GM20000 (cell line): Measurements from ENCODE around the gene ARL2BP.

Source experiments
- DNase-seq: peaks from one replicate; pipeline ENCODE4 v3.0.0; 2012; ENCODE audit warnings: low spot score
- CTCF ChIP-seq: IDR thresholded peaks from 2 replicates; pipeline ENCODE4 v1.5.1; 2012; ENCODE audit warnings: mild to moderate bottlenecking, control low read depth; ENCODE audit errors: extremely low read depth, missing control alignments

ARL2BP gene

DNA sequence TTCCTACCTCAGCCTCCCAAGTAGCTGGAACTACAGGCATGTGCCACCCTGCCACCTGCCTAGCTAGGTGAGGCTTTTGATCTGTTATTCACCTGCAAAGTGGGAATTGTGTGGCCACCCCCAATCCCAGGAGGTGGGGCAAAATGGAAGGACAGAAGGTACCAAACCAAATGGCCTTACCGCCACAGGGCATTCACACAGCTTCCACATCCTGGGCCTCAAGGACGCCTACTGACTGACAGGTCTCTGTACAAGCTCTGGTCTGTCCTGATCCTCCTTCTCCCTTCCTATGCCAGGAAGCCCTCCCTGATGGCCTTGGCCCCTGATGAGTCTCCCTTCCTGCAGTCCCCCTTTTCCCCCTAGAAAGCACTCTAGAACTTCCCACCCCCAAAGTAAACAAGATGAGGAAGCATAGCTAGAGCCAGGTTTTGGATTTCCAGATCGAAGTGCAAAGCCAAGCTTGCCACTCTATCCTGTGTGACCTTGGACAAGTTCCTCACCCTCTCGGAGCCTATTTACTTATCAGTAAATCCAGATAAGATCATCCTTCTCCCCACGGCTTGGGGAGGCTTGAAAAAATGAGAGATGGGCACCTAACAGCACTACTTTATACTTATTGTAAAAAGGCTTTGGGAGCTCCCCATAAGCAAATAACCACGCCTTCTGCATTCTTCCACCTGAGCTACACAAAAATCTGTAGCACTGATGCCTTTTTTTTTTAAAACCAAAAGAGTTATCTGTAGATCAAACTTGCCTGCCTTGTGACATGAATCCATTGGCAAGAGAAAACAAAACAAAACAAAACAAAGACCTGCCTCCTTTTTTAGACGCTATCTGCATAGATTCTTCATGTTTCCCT lies 35.0 kb downstream of the ARL2BP start:
- TF ChIP-seq CTCF = no peak
- no peak for DNase-seq

GRCh38 chr16:57281791-57282190 lies 36.7 kb downstream of the ARL2BP start:
- DNase-seq = no peak
- TF ChIP-seq CTCF = no peak

- TF ChIP-seq CTCF = no peak
- no peak for DNase-seq
These were observed 37.6 kb downstream of the ARL2BP start for GRCh38 chr16:57282510-57283213.

DNA sequence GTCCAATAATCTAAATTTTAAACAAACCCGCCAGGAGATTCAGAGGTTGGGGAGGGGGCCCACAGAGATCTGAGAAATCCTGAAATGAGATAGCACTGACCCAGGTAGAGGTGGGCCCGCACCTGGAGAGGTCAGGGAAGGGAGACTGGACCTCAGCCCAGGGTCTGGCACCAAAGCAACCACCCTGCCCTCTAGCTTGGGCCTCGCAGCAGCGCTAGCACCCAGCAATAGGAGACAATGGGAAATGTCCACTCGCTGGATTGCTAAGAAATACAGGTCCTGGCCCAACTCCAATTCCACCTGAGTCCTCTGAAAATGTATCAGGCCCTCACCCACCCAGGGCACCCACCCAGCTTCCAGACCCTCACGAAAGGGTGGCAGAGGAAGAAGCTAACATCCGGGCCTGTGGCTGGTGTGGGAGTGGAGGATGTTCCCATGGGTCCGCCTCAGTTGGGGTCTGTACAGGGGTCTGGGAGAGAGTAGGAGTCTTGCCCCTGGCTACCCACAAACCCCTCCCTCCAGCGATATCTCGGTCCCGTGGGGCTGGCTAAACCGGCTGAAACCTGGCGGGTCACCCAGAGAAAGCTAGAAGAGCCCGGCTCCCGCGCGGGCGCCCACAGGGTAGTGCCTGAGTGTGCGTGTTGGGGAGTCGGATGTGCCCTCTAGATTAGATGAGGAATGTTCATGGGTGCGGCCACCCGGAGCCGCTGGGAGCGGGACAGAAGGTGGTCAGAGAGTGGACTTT lies 38.3 kb downstream of the ARL2BP start:
- DNase-seq = no peak
- no peak for TF ChIP-seq CTCF

DNA sequence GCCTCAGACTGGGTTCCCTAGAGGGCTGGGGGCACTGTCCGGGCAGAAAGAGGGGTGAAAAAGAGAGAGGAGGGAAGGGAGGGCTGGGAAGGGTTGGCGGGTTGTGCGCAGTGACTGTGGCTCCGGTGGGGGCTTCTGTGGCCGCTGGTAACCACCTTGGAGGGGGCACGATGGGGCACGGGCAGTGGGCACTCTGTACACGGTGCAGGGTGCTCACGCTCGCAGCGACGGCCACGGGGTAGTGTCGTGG lies 38.8 kb downstream of the ARL2BP start:
- TF ChIP-seq CTCF = no peak
- DNase-seq = no peak

GRCh38 chr16:57284209-57284951 lies 39.3 kb downstream of the ARL2BP start, which contains the start of gene PLLP:
PLLP (minus strand) TSS chr16:57284672; CDS start chr16:57284540, 132 bp downstream.
- TF ChIP-seq CTCF = no peak
- DNase-seq = peak; percentile 86

- no peak for DNase-seq
- no peak for TF ChIP-seq CTCF
These were observed 39.9 kb downstream of the ARL2BP start for GRCh38 chr16:57284952-57285363.
